CD14-positive monocyte (primary cell): Measurements from ENCODE around the gene CCDC40. TPM values are rescaled to one million over a fixed set of nuclear protein-coding genes. Genes with fewer than 3 reads are reported as not detected.

Experiments used
- DNase-seq, 3 donors: peaks; one replicate each; pipeline ENCODE4 v3.0.0-alpha.2; 2011 to 2022
- H2AFZ ChIP-seq: 2 replicates; pipeline ENCODE4 v1.6.0; 2012; ENCODE audit warnings: mild to moderate bottlenecking, low read depth, low read length, inconsistent platforms; ENCODE audit not compliant: insufficient read depth, poor library complexity, severe bottlenecking
- H3K27ac ChIP-seq, 2 donors: 1 replicate in 1 of 2; 2 replicates in 1 of 2; pipeline ENCODE4 v1.5.1; 2012 to 2013; ENCODE audit warnings: low read length in 2 of 2, control low read depth in 1 of 2, inconsistent platforms in 1 of 2, low read depth in 1 of 2, mild to moderate bottlenecking in 1 of 2
- H3K27me3 ChIP-seq, 2 donors: one replicate each; pipeline versions ENCODE4 v1.6.0 to v1.6.1; 2011 to 2013; ENCODE audit warnings: low read length in 2 of 2; ENCODE audit not compliant: control insufficient read depth in 2 of 2, insufficient read depth in 2 of 2
- H3K36me3 ChIP-seq, 2 donors: replicated peaks in 1 of 2; 1 replicate in 1 of 2; 2 replicates in 1 of 2; pipeline versions ENCODE4 v1.5.1 to v1.6.1; 2012 to 2013; ENCODE audit warnings: low read length in 2 of 2, control low read depth in 1 of 2, inconsistent platforms in 1 of 2, mild to moderate bottlenecking in 1 of 2; ENCODE audit not compliant: insufficient read depth in 2 of 2, control insufficient read depth in 1 of 2
- H3K4me1 ChIP-seq, 2 donors: 1 replicate in 1 of 2; 2 replicates in 1 of 2; pipeline versions ENCODE4 v1.5.1 to v1.6.1; 2012 to 2013; ENCODE audit warnings: low read length in 2 of 2, control low read depth in 1 of 2, inconsistent platforms in 1 of 2, mild to moderate bottlenecking in 1 of 2, moderate library complexity in 1 of 2; ENCODE audit not compliant: insufficient read depth in 2 of 2, control insufficient read depth in 1 of 2
- H3K4me2 ChIP-seq: replicated peaks from 2 replicates; pipeline ENCODE3; 2012; ENCODE audit warnings: low read length, moderate library complexity, mild to moderate bottlenecking; ENCODE audit not compliant: poor library complexity, severe bottlenecking; ENCODE audit errors: extremely low read depth
- H3K4me3 ChIP-seq, 3 experiments: fragments of 200-600 bp in 1 of 3; sonication (generic) in 1 of 3; replicated peaks in 1 of 3; 1 replicate in 2 of 3; 2 replicates in 1 of 3; pipeline ENCODE4 v1.5.1; 2011 to 2013; ENCODE audit warnings: low read length in 3 of 3, mild to moderate bottlenecking in 3 of 3, control low read depth in 2 of 3, low read depth in 2 of 3, inconsistent platforms in 1 of 3, moderate library complexity in 1 of 3
- H3K79me2 ChIP-seq: 2 replicates; pipeline ENCODE4 v1.6.0; 2012; ENCODE audit warnings: mild to moderate bottlenecking, control low read depth, inconsistent platforms, low read length, moderate library complexity; ENCODE audit not compliant: insufficient read depth
- H3K9ac ChIP-seq: 2 replicates; pipeline ENCODE4 v1.6.0; 2017; ENCODE audit warnings: low read length, mild to moderate bottlenecking; ENCODE audit not compliant: insufficient read depth, poor library complexity, severe bottlenecking
- H3K9me3 ChIP-seq, 2 donors: replicated peaks in 1 of 2; 1 replicate in 1 of 2; 2 replicates in 1 of 2; pipeline versions ENCODE4 v1.5.1 to v1.6.1; 2012 to 2013; ENCODE audit warnings: low read length in 2 of 2, control low read depth in 1 of 2; ENCODE audit not compliant: control insufficient read depth in 1 of 2, insufficient read depth in 1 of 2
- H4K20me1 ChIP-seq: 2 replicates; pipeline ENCODE4 v1.6.0; 2012; ENCODE audit warnings: mild to moderate bottlenecking, low read length, control low read depth, moderate library complexity; ENCODE audit not compliant: insufficient read depth
- H3K27ac Mint-ChIP-seq, 7 donors: one replicate each; pipeline ENCODE4 v1.8.0; 2020; ENCODE audit warnings: mild to moderate bottlenecking in 7 of 7, mixed read lengths in 7 of 7, moderate library complexity in 6 of 7, inconsistent platforms in 2 of 7
- H3K27me3 Mint-ChIP-seq, 3 donors: one replicate each; pipeline ENCODE4 v1.8.0; 2021 to 2022; ENCODE audit warnings: low read depth in 3 of 3, mild to moderate bottlenecking in 3 of 3, mixed read lengths in 3 of 3, moderate library complexity in 3 of 3, inconsistent platforms in 1 of 3
- H3K36me3 Mint-ChIP-seq, 2 donors: one replicate each; pipeline ENCODE4 v1.8.0; 2020; ENCODE audit warnings: mixed read lengths in 2 of 2, inconsistent platforms in 1 of 2, mild to moderate bottlenecking in 1 of 2
- H3K4me1 Mint-ChIP-seq: one replicate; pipeline ENCODE4 v1.8.0; 2020; ENCODE audit warnings: mild to moderate bottlenecking, mixed read lengths
- H3K4me3 Mint-ChIP-seq, 2 donors: one replicate each; pipeline ENCODE4 v1.8.0; 2020; ENCODE audit warnings: mild to moderate bottlenecking in 2 of 2, mixed read lengths in 2 of 2, moderate library complexity in 1 of 2
- H3K9me3 Mint-ChIP-seq, 7 donors: one replicate each; pipeline ENCODE4 v1.8.0; 2020 to 2022; ENCODE audit warnings: mixed read lengths in 7 of 7, mild to moderate bottlenecking in 6 of 7, moderate library complexity in 6 of 7, inconsistent platforms in 2 of 7
- CTCF ChIP-seq: fragments of 200-600 bp; IDR thresholded peaks from one replicate; pipeline ENCODE4 v1.8.0; 2022; ENCODE audit warnings: antibody characterized with exemption, mild to moderate bottlenecking
- WGBS: methylation state at CpG from one replicate; pipeline ENCODE4 v1.1.5; 2013; ENCODE audit warnings: missing lambda C conversion rate; ENCODE audit not compliant: insufficient coverage; 5-methylcytosine and 5-hydroxymethylcytosine counted together
- intact Hi-C, 2 donors: fragments of 100-400 bp; cut with micrococcal nuclease; formaldehyde crosslinking; loops; one replicate each; pipeline versions ENCODE4 v1.15.0 to v1.15.1; 2023
- polyA plus RNA-seq, 3 donors: library from polyadenylated mRNA; depleted of rRNA in 1 of 3; unstranded in 2 of 3; stranded (reverse) in 1 of 3; fragments of 300-500 nt in 2 of 3; fragments of >200 nt in 1 of 3; fragmentation: Illumina TruSeq in 2 of 3; gene quantifications; 1 replicate in 2 of 3; 2 replicates in 1 of 3; pipeline ENCODE4 v1.2.3, GENCODE V29; 2012 to 2021

Gene CCDC40
- polyA plus RNA-seq, 3 donors = 0.21 to 0.27 TPM; not detected in 1

- Histone ChIP-seq H3K9ac (no peak overlapping the region), H2AFZ (no peak overlapping the region)
- peaks cover 3 to 13% of the 10 kb centered on the region in 2 donors for H3K36me3 Mint-ChIP-seq
Measured at GRCh38 chr17:80100035-80100323, 63.5 kb downstream of the CCDC40 start.

More at GRCh38 chr17:80100035-80100323, 63.5 kb downstream of the CCDC40 start:
- H3K79me2 ChIP-seq = peaks cover 12% of the 10 kb centered on the region
- WGBS = 88% methylated on average over 4 of the region's 4 CpGs
- peaks cover 23 to 28% of the 10 kb centered on the region in 2 donors for H3K4me1 ChIP-seq
- no peaks in the 10 kb centered on the region for H3K9me3 ChIP-seq
- TF ChIP-seq CTCF = no peak
- peak overlapping the region in 1 of 2 donors; percentile 7 for H3K4me3 Mint-ChIP-seq
- peaks cover 29% of the 10 kb centered on the region for H4K20me1 ChIP-seq
- H3K27ac Mint-ChIP-seq = no peak overlapping the region
- intact Hi-C loops = loop anchor here (2.0 to 5.0 kb wide), 2 partner anchors 47 to 162 kb away; partner anchors contain the start of genes EIF4A3 (in 2 of the 2) and RNF213 (in 1 of the 2)
- H3K27ac ChIP-seq = no peak overlapping the region
- H3K4me2 ChIP-seq = no peak overlapping the region
- peaks cover 36% of the 10 kb centered on the region for H3K4me1 Mint-ChIP-seq
- no peak for DNase-seq
- peaks cover 1 to 4% (median 3%) of the 10 kb centered on the region in 3 donors for H3K27me3 Mint-ChIP-seq
- H3K27me3 ChIP-seq = no peaks in the 10 kb centered on the region
- H3K4me3 ChIP-seq = no peak overlapping the region
- peaks cover 0 to 7% of the 10 kb centered on the region in 2 donors for H3K36me3 ChIP-seq
- H3K9me3 Mint-ChIP-seq = no peaks in the 10 kb centered on the region
